BE2C (cell line): Measurements from ENCODE around the gene LRRC8E.

Experiments
- DNase-seq: peaks from one replicate; pipeline ENCODE4 v3.0.0-alpha.2; 2020
- H3K27me3 ChIP-seq: fragments of 250-450 bp; sonication (Bioruptor Pico); 2 replicates; pipeline ENCODE4 v1.5.1; 2020; ENCODE audit warnings: mild to moderate bottlenecking
- H3K36me3 ChIP-seq: fragments of 250-450 bp; sonication (Bioruptor Pico); 2 replicates; pipeline ENCODE4 v1.5.1; 2020; ENCODE audit warnings: mild to moderate bottlenecking
- H3K4me1 ChIP-seq: fragments of 250-450 bp; sonication (Bioruptor Pico); 2 replicates; pipeline ENCODE4 v1.5.1; 2020
- H3K4me3 ChIP-seq: 2 replicates; pipeline ENCODE4 v1.5.1; 2011; ENCODE audit warnings: low read depth, low read length
- H3K9me3 ChIP-seq: fragments of 250-450 bp; sonication (Bioruptor Pico); 2 replicates; pipeline ENCODE4 v1.5.1; 2020
- CTCF ChIP-seq: IDR thresholded peaks from 2 replicates; pipeline ENCODE4 v1.5.1; 2012; ENCODE audit warnings: mild to moderate bottlenecking, low read depth, low read length

Gene LRRC8E

GRCh38 chr19:7852851-7853769, 35.2 kb upstream of the LRRC8E start:
- peak; percentile 81 for DNase-seq
- peak; percentile 72 for TF ChIP-seq CTCF
- Histone ChIP-seq H3K4me3 (no peak overlapping the region), H3K4me1 (no peaks in the 10 kb centered on the region), H3K36me3 (no peaks in the 10 kb centered on the region), H3K27me3 (no peaks in the 10 kb centered on the region; the same call in 1 of the 2 replicates), H3K9me3 (no peaks in the 10 kb centered on the region)

GRCh38 chr19:7853770-7854128, 34.6 kb upstream of the LRRC8E start:
- TF ChIP-seq CTCF: no peak
- Histone ChIP-seq H3K4me3 (no peak overlapping the region), H3K36me3 (no peaks in the 10 kb centered on the region), H3K9me3 (no peaks in the 10 kb centered on the region), H3K27me3 (no peaks in the 10 kb centered on the region; the same call in 1 of the 2 replicates), H3K4me1 (no peaks in the 10 kb centered on the region)
- DNase-seq: no peak

- H3K4me1 ChIP-seq: no peaks in the 10 kb centered on the region
- no peak for DNase-seq
- no peaks in the 10 kb centered on the region for H3K36me3 ChIP-seq
- no peaks in the 10 kb centered on the region; the same call in 1 of the 2 replicates for H3K27me3 ChIP-seq
- TF ChIP-seq CTCF: no peak
- H3K4me3 ChIP-seq: no peak overlapping the region
- no peaks in the 10 kb centered on the region for H3K9me3 ChIP-seq
These were observed 32.7 kb upstream of the LRRC8E start for GRCh38 chr19:7855426-7856108.

- TF ChIP-seq CTCF: no peak
- Histone ChIP-seq H3K4me1 (no peaks in the 10 kb centered on the region), H3K27me3 (no peaks in the 10 kb centered on the region; the same call in 1 of the 2 replicates), H3K9me3 (no peaks in the 10 kb centered on the region), H3K4me3 (no peak overlapping the region), H3K36me3 (no peaks in the 10 kb centered on the region)
- no peak for DNase-seq
These were observed 32.2 kb upstream of the LRRC8E start for GRCh38 chr19:7856109-7856591.

- no peak overlapping the region for H3K4me3 ChIP-seq
- no peak for TF ChIP-seq CTCF
- no peaks in the 10 kb centered on the region for H3K9me3 ChIP-seq
- no peak for DNase-seq
- H3K4me1 ChIP-seq: peaks cover 4% of the 10 kb centered on the region; the same call in 1 of the 2 replicates
- H3K27me3 ChIP-seq: no peaks in the 10 kb centered on the region; the same call in 1 of the 2 replicates
- H3K36me3 ChIP-seq: no peaks in the 10 kb centered on the region
These were observed 31.3 kb upstream of the LRRC8E start for GRCh38 chr19:7856679-7857663.
